Measurements from ENCODE around the gene FAM131B. TPM values are rescaled to one million over a fixed set of nuclear protein-coding genes. Genes with fewer than 3 reads are reported as not detected.

The FAM131B gene
- total RNA-seq, 1 experiment from 2014 or later: 25.3 TPM

DNA sequence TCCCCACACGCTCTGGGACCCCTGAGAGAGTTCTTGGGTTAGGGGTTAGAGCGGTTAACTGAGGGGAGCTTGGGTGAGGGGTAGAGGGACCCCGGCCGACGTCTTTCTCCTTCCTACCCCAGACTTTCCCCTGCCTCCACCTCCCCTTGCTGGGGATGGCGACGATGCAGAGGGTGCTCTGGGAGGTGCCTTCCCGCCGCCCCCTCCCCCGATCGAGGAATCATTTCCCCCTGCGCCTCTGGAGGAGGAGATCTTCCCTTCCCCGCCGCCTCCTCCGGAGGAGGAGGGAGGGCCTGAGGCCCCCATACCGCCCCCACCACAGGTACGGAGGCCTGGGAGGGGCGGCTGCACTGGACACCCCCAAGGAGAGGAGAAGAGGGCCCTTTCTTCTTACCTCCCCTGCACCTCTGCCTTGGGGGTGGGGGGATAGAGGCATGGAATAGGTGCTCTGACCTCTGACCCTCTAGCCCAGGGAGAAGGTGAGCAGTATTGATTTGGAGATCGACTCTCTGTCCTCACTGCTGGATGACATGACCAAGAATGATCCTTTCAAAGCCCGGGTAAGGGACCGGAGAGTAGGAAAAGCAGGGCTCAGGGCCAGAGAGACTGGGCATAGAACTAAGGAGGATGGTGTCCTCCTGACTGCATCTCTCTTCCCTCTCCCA, 19.7 kb upstream of the FAM131B start (continued):
- TF ChIP-seq AR (CRISPR knock-in tag; IDR thresholded peaks at IDR 0.05) (no peak), NR3C1 (CRISPR knock-in tag; conservative IDR thresholded peaks at IDR 0.05; ENCODE audit: low read depth) (no peak), ZNF138 (CRISPR knock-in tag; conservative IDR thresholded peaks at IDR 0.05) (no peak), JAZF1 (CRISPR knock-in tag; IDR thresholded peaks at IDR 0.05) (no peak), MXD4 (CRISPR knock-in tag; IDR thresholded peaks at IDR 0.05; ENCODE audit: borderline replicate concordance) (no peak), ATF2 (CRISPR knock-in tag; IDR thresholded peaks at IDR 0.05; ENCODE audit: borderline replicate concordance, low read depth) (no peak), ETV6 (CRISPR knock-in tag; IDR thresholded peaks at IDR 0.05) (no peak)
- TF ChIP-seq, protein P1, sequence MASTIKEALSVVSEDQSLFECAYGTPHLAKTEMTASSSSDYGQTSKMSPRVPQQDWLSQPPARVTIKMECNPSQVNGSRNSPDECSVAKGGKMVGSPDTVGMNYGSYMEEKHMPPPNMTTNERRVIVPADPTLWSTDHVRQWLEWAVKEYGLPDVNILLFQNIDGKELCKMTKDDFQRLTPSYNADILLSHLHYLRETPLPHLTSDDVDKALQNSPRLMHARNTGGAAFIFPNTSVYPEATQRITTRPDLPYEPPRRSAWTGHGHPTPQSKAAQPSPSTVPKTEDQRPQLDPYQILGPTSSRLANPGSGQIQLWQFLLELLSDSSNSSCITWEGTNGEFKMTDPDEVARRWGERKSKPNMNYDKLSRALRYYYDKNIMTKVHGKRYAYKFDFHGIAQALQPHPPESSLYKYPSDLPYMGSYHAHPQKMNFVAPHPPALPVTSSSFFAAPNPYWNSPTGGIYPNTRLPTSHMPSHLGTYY (CRISPR knock-in tag; IDR thresholded peaks at IDR 0.05): no peak

GRCh38 chr7:143381427-143382125, 19.1 kb upstream of the FAM131B start:
- Mint-ChIP-seq H3K27ac (no peak overlapping the region), H3K27me3 (ENCODE audit: low read depth) (no peaks in the 10 kb centered on the region), H3K4me3 (peak overlapping the region; percentile 72), H3K9me3 (no peaks in the 10 kb centered on the region), H3K36me3 (peaks cover 5% of the 10 kb centered on the region), H3K4me1 (peaks cover 28% of the 10 kb centered on the region)
- no peak for TF ChIP-seq EMX1 (CRISPR knock-in tag; IDR thresholded peaks at IDR 0.05)
- TF ChIP-seq USF1 (CRISPR knock-in tag; IDR thresholded peaks at IDR 0.05): no peak
- TF ChIP-seq, protein P2, sequence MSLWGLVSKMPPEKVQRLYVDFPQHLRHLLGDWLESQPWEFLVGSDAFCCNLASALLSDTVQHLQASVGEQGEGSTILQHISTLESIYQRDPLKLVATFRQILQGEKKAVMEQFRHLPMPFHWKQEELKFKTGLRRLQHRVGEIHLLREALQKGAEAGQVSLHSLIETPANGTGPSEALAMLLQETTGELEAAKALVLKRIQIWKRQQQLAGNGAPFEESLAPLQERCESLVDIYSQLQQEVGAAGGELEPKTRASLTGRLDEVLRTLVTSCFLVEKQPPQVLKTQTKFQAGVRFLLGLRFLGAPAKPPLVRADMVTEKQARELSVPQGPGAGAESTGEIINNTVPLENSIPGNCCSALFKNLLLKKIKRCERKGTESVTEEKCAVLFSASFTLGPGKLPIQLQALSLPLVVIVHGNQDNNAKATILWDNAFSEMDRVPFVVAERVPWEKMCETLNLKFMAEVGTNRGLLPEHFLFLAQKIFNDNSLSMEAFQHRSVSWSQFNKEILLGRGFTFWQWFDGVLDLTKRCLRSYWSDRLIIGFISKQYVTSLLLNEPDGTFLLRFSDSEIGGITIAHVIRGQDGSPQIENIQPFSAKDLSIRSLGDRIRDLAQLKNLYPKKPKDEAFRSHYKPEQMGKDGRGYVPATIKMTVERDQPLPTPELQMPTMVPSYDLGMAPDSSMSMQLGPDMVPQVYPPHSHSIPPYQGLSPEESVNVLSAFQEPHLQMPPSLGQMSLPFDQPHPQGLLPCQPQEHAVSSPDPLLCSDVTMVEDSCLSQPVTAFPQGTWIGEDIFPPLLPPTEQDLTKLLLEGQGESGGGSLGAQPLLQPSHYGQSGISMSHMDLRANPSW (CRISPR knock-in tag; conservative IDR thresholded peaks at IDR 0.05; ENCODE audit: low read depth): no peak
- 0 out of 2 replicates have a peak, but pooled peaks have one; percentile 62 for TF ChIP-seq HMGXB4 (CRISPR knock-in tag; IDR thresholded peaks at IDR 0.05)
- TF ChIP-seq ELF4 (CRISPR knock-in tag; IDR thresholded peaks at IDR 0.05; ENCODE audit: low read depth): peak; percentile 62; the same call in 1 of the 2 replicates
- no peak for TF ChIP-seq ZNF671 (CRISPR knock-in tag; IDR thresholded peaks at IDR 0.05)
- no peak for TF ChIP-seq ATF1 (CRISPR knock-in tag; IDR thresholded peaks at IDR 0.05)
- TF ChIP-seq NR3C1 (CRISPR knock-in tag; conservative IDR thresholded peaks at IDR 0.05; ENCODE audit: low read depth): no peak
- peak; percentile 28; the same call in 1 of the 2 replicates for TF ChIP-seq ESRRA (CRISPR knock-in tag; IDR thresholded peaks at IDR 0.05; ENCODE audit: borderline replicate concordance)
- 0 out of 2 replicates have a peak, but pooled peaks have one; percentile 18 for TF ChIP-seq FOXP1 (CRISPR knock-in tag; IDR thresholded peaks at IDR 0.05; ENCODE audit: borderline replicate concordance)
- TF ChIP-seq, protein P3, sequence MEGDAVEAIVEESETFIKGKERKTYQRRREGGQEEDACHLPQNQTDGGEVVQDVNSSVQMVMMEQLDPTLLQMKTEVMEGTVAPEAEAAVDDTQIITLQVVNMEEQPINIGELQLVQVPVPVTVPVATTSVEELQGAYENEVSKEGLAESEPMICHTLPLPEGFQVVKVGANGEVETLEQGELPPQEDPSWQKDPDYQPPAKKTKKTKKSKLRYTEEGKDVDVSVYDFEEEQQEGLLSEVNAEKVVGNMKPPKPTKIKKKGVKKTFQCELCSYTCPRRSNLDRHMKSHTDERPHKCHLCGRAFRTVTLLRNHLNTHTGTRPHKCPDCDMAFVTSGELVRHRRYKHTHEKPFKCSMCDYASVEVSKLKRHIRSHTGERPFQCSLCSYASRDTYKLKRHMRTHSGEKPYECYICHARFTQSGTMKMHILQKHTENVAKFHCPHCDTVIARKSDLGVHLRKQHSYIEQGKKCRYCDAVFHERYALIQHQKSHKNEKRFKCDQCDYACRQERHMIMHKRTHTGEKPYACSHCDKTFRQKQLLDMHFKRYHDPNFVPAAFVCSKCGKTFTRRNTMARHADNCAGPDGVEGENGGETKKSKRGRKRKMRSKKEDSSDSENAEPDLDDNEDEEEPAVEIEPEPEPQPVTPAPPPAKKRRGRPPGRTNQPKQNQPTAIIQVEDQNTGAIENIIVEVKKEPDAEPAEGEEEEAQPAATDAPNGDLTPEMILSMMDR (IDR thresholded peaks at IDR 0.05): no peak
- CTCF ChIA-PET: interaction anchor here (0.8 to 1.1 kb wide), 4 partner anchors 9 to 35 kb away, joined by 3 to 6 read pairs (median 4); partner anchors contain the start of gene EPHA1
- POLR2A ChIA-PET: interaction anchor here (0.7 to 1.7 kb wide), 3 partner anchors 9 to 12 kb away, joined by 3 to 16 read pairs (median 3); no protein-coding TSS in a partner anchor
- no peak for DNase-seq (ENCODE audit: low spot score)
- ATAC-seq: peak; percentile 0; the same call in 1 of the 2 replicates
